Central memory CD4-positive, alpha-beta T cell (primary cell): ENCODE measurements around the gene FMN1.
"Not testable (repeated sequence)": the region's sequence is repeated elsewhere in the genome, so short reads cannot be mapped to it uniquely, and the experiment has no call there.

Source experiments
- DNase-seq: peaks from one replicate; pipeline ENCODE4 v3.0.0; 2022

The FMN1 gene

GRCh38 chr15:33089165-33089877 is 105.2 kb downstream of the FMN1 start:
- DNase-seq = no peak

GRCh38 chr15:33086500-33087121 is 107.9 kb downstream of the FMN1 start:
- DNase-seq = peak; percentile 44

- DNase-seq = no peak
Observed at GRCh38 chr15:33084661-33085060, 109.9 kb downstream of the FMN1 start.

DNA sequence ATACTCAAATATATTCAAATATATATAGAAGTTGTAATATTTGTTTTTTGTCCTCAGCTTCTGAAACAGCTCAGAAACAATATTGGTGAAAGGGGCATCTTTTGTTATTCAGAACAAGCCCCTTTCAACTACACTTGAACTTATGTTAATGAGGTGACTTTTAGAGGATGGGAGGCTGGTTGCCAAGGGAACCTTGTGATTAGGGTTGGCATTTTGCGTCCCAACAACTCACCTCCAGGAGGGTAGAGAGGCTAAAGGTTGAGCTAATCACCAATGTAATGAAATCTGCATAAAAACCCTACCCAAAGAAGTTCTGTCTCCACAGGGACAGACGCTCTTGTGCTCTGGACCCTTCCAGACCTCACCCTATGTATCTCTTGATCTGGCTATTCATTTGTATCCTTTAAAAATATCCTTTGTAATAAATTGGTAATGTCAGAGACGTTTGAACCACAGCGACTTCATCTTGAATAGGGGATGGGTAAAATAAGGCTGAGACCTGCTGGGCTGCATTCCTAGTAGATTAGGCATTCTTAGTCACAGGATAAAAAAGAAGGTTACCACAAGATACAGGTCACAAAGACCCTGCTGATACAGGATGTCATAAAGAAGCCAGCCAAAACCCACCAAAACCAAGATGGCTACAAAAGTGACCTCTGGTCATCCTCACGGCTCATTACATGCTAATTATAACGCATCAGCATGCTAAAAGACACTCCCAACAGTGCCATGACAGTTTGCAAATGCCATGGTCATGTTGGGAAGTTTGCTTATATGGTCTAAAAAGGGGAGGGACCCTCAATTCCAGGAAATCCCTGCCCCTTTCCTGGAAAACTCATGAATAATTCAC is 111.1 kb downstream of the FMN1 start:
- no peak for DNase-seq

GRCh38 chr15:33080006-33080405 is 114.5 kb downstream of the FMN1 start:
- no peak for DNase-seq

GRCh38 chr15:33078607-33079006 is 115.9 kb downstream of the FMN1 start:
- no peak for DNase-seq

GRCh38 chr15:33076937-33077336 is 117.6 kb downstream of the FMN1 start:
- no peak for DNase-seq

- no peak for DNase-seq
Observed at GRCh38 chr15:33074942-33075341, 119.6 kb downstream of the FMN1 start.

GRCh38 chr15:33074212-33074611 is 120.3 kb downstream of the FMN1 start:
- no peak for DNase-seq

- no peak for DNase-seq
Observed at GRCh38 chr15:33071451-33071850, 123.1 kb downstream of the FMN1 start.

GRCh38 chr15:33069903-33070302 is 124.6 kb downstream of the FMN1 start:
- DNase-seq = not testable (repeated sequence)

DNA sequence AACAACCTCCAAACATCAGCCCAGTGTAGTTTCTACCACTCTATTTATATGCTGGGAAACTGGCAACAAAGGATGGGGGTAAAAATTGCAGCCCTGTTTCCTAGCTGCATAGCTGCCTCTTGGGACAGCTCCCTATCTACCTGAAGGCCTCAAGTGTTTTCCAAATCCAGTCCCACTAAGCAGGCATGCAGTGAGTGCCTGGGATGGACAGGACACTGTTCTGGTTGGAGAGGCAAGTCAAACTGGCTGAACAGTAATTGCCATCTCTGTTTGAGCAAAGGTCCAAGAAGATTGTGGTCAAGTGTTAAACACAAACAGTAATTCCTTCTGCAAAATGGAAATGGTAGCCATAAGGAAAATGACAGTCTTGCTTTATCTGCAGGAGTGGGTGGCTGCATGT is 125.4 kb downstream of the FMN1 start:
- DNase-seq = no peak

DNA sequence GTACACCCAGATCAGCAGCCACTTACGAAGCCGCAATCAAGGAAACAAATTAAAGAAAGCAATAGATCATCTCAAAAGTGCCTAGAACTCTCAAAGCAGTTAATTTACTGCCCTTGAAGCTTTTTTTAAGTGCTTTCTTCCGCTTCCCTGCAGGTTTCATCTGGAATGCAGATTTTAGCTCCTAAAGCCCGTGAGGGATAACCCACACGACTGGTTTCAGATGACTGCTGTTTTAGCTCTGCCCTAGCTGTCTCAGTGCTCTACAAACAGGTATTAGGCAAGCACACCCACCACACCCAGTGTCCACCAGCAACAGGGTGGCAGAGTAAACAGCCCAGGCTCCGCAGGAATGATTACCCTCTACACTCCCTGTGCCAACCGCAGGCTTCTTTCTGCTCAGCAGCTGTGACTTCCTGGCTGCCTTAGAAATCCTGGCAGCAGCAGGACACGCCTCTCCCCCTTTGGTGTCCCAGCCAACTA is 126.0 kb downstream of the FMN1 start:
- DNase-seq = no peak

- no peak for DNase-seq
Observed at GRCh38 chr15:33068007-33068481, 126.5 kb downstream of the FMN1 start.

- DNase-seq = no peak
Observed at GRCh38 chr15:33067456-33067855, 127.1 kb downstream of the FMN1 start.

- DNase-seq = no peak
Observed at GRCh38 chr15:33066584-33066983, 127.9 kb downstream of the FMN1 start.

DNA sequence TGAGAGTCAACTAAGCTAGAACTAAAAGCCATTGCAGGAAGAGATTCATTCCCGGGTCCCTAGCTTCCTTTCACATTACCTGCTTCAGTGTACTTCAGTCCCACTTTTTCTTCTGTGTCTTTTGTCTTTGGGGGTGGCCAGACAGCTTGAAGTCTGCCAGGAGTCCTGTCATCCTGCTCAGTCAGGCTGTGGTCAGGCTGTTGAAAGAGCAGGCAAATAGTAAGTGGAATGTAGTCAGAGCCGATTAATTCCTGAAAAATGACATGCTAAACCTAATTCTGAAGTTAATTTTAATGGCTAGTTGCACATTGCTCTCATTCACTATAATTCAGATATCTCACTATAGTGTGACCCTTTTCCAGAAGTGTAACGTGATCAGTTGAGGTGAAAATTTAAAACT is 129.6 kb downstream of the FMN1 start:
- DNase-seq = no peak

DNA sequence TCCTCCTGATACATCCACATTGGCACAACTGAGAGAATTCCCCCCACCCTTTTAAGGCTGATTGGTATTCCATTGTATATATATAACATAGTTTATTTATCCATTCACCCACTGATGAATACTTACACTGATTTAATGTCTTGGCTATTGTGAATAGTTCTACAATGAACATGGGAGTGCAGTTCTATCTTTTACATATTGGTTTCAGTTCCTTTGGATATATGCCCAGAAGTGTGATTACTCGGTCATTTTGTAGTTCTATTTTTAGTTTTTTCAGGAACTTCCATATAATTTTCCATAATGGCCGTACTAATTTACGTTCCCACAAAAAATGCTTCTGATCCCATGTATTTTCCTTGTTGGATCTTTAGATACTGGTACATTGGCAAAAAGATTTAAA is 135.3 kb downstream of the FMN1 start:
- no peak for DNase-seq

GRCh38 chr15:33057845-33058244 is 136.7 kb downstream of the FMN1 start:
- no peak for DNase-seq

- DNase-seq = no peak
Observed at GRCh38 chr15:33055962-33056361, 138.6 kb downstream of the FMN1 start.

GRCh38 chr15:33051528-33051927 is 143.0 kb downstream of the FMN1 start:
- DNase-seq = no peak

GRCh38 chr15:33048255-33048654 is 146.3 kb downstream of the FMN1 start:
- no peak for DNase-seq

DNA sequence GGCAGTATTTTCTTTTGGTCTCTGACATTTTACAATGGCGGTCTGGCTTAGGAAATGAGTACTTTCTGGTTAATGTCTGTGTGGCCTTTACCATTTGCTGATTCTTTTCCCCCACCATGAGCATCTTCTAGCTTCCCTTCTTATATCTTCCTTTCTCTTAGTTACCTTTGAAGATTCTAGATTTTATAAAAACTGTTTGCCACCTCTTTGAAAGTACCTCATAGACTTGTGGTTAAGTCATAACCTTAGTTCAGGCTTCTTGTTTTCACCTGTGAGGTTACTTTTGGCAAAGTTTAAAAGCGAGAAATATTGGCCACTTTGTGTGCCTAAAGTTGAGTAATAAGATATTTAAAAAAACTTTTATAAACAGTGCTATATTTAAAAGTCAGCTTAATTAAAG is 147.4 kb downstream of the FMN1 start:
- no peak for DNase-seq

DNA sequence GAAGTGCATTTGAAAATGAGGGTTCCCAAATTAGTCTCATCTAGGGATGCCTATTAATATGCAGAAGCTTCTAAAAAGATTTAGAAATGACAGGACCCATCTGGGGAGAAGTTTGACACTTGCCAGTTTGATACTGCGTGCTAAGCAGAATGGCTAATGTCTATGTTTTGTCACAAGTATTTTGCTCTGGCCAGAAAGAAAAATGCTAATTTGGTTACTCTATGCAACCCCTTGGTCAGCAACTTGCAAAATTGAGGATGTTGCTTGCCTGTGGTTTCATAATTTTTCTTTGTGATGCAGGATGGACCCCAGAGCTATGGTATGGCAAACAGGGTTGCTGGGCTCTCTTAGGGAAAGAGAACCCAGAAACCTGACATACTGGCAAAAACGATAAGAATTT is 148.2 kb downstream of the FMN1 start:
- DNase-seq = no peak
